Measurements from ENCODE around the gene LY6G6F.

GRCh38 chr6:31722173-31722572, 15.5 kb downstream of the LY6G6F start:
- TF ChIP-seq CEBPB (IDR thresholded peaks at IDR 0.05) (no peak), JUNB (IDR thresholded peaks at IDR 0.05) (no peak), MYC (IDR thresholded peaks at IDR 0.05; ENCODE audit: borderline replicate concordance, low read length) (no peak), CTCF (IDR thresholded peaks at IDR 0.05) (no peak), RCOR1 (IDR thresholded peaks at IDR 0.05; ENCODE audit: low read depth, low read length) (no peak), NR3C1 (IDR thresholded peaks at IDR 0.05) (no peak), MAX (IDR thresholded peaks at IDR 0.05) (no peak), GATA3 (IDR thresholded peaks at IDR 0.05; ENCODE audit: borderline replicate concordance) (no peak)
